ENCODE measurements around the gene SDF2L1.

DNA sequence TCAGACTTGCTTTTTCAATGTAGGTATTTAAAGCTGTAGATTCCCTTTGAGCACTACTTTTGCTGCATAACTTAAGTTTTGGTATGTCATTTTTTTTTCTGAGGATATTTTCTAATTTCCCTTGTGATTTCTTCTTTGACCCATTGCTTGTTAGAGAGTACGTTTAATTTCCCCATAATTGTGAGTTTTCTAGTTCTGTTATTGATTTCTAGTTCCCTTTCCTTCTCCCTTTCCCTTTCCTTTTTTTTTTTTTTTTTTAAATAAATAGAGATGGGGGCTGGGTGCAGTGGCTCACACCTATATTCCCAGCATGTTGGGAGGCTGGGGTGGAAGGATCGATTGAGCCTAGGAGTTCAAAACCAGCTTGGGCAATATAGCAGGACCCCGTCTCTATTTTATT is 43.8 kb upstream of the SDF2L1 start:
- no peak for TF ChIP-seq POLR2A (IDR thresholded peaks at IDR 0.05)
- TF ChIP-seq, protein P1, sequence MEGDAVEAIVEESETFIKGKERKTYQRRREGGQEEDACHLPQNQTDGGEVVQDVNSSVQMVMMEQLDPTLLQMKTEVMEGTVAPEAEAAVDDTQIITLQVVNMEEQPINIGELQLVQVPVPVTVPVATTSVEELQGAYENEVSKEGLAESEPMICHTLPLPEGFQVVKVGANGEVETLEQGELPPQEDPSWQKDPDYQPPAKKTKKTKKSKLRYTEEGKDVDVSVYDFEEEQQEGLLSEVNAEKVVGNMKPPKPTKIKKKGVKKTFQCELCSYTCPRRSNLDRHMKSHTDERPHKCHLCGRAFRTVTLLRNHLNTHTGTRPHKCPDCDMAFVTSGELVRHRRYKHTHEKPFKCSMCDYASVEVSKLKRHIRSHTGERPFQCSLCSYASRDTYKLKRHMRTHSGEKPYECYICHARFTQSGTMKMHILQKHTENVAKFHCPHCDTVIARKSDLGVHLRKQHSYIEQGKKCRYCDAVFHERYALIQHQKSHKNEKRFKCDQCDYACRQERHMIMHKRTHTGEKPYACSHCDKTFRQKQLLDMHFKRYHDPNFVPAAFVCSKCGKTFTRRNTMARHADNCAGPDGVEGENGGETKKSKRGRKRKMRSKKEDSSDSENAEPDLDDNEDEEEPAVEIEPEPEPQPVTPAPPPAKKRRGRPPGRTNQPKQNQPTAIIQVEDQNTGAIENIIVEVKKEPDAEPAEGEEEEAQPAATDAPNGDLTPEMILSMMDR (IDR thresholded peaks at IDR 0.05): no peak

Measured in body of pancreas (tissue), 4 donors.